Mucosa of rectum (tissue), 2 donors: ENCODE measurements around the gene DBNL.

Source experiments
- H3K27ac ChIP-seq, 2 donors: one replicate each; pipeline ENCODE4 v1.7.0; 2013; ENCODE audit warnings: inconsistent platforms in 2 of 2, low read depth in 2 of 2, low read length in 2 of 2
- H3K27me3 ChIP-seq, 2 donors: one replicate each; pipeline ENCODE4 v1.7.0; 2013; ENCODE audit warnings: low read length in 2 of 2; ENCODE audit not compliant: control insufficient read depth in 2 of 2, insufficient read depth in 2 of 2
- H3K36me3 ChIP-seq, 2 donors: one replicate each; pipeline ENCODE4 v1.7.0; 2013; ENCODE audit warnings: low read length in 2 of 2; ENCODE audit not compliant: control insufficient read depth in 2 of 2, insufficient read depth in 2 of 2
- H3K4me1 ChIP-seq, 2 donors: one replicate each; pipeline ENCODE4 v1.7.0; 2013; ENCODE audit warnings: low read length in 2 of 2, mild to moderate bottlenecking in 1 of 2; ENCODE audit not compliant: control insufficient read depth in 2 of 2, insufficient read depth in 2 of 2
- H3K4me3 ChIP-seq, 2 donors: one replicate each; pipeline ENCODE4 v1.7.0; 2013; ENCODE audit warnings: low read length in 2 of 2
- H3K9ac ChIP-seq, 2 donors: one replicate each; pipeline ENCODE4 v1.7.0; 2013; ENCODE audit warnings: low read length in 2 of 2, low read depth in 1 of 2, mild to moderate bottlenecking in 1 of 2
- H3K9me3 ChIP-seq, 2 donors: one replicate each; pipeline ENCODE4 v1.7.0; 2013; ENCODE audit warnings: low read length in 2 of 2; ENCODE audit not compliant: control insufficient read depth in 2 of 2
- donor health status: healthy.
- donor health status: Normal muscosa, but diverticular disease.

The DBNL gene

DNA sequence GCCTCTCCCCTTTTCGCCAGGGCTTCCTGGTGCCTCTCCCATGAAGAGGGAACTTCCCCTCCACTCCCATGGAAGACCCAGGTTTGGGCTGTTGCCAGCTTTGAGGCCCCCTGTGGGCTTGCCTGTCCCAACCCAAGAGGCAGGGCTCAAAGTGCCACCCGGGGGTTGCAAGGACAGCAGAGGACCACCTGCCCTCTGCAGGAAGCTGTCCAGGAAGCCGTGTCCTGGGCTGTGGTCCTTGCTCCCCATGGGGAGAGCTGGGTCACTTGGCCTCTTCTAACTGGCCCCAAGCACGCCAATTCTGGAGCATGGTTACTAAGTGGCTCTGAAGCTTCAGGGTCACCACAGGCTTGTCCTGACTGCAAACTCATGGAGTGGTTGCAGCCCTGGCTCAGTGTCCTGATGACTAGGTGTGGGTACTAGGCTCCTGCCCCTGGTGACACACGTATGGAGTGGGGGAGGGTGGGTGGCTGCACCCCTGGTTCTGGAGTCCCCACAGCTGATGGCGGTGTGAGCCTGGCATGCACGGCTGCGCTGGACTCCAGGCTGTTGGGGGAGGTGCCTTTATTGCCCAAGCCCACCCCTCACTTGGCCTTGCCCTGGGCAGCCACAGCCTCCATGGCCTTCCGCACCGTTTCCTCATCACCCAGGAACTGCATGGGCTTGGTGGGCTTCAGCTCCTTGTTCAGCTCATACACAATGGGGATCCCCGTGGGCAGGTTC is 17.8 kb downstream of the DBNL start:
- H3K4me3 ChIP-seq: no peak overlapping the region
- peaks cover 0 to 2% of the 10 kb centered on the region in 2 donors for H3K27me3 ChIP-seq
- H3K36me3 ChIP-seq: peaks cover 41 to 46% of the 10 kb centered on the region in 2 donors
- peaks cover 3 to 8% of the 10 kb centered on the region in 2 donors for H3K4me1 ChIP-seq
- H3K9me3 ChIP-seq: no peaks in the 10 kb centered on the region
- H3K9ac ChIP-seq: no peak overlapping the region
- no peak overlapping the region for H3K27ac ChIP-seq

DNA sequence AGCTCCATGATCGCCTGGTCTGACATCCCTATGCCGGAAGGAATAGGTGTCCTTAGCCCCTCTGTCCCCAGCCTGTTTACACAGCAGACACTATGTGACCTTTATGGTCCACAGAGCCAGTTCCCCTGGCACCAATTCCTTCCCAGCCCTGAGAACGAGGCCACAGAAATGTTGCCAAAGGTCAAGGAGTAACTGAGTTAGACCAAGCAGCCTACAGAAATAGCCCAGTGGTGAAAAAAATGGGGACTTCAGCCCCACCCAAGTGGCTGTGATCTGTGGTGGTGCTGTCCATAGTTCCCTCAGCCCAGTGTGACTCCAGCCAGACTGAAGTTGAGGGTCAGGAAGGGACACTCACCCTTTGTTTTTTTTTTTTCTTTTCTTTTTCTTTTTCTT is 18.4 kb downstream of the DBNL start:
- peaks cover 35 to 40% of the 10 kb centered on the region in 2 donors for H3K36me3 ChIP-seq
- peaks cover 3 to 8% of the 10 kb centered on the region in 2 donors for H3K4me1 ChIP-seq
- no peak overlapping the region for H3K27ac ChIP-seq
- H3K9me3 ChIP-seq: no peaks in the 10 kb centered on the region
- H3K27me3 ChIP-seq: peaks cover 0 to 2% of the 10 kb centered on the region in 2 donors
- no peak overlapping the region for H3K4me3 ChIP-seq
- no peak overlapping the region for H3K9ac ChIP-seq

DNA sequence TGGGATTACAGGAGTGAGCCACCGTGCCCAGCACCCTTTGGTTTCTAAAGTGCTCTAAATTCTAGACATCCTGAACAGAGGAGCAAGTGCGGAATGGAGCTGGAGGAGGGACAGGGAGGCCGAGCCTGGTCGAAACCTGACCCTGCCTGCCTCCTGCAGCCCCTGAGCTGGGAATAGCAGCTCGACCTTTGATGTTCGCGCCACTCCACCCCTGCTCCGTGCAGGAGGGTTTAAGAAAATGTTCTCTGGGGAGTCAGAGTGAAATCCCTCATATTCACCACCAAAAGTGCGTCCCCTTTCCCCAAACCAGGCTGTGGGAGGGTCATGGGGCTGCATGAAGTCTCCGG is 19.0 kb downstream of the DBNL start:
- Histone ChIP-seq H3K27ac (no peak overlapping the region), H3K9ac (no peak overlapping the region)

DNA sequence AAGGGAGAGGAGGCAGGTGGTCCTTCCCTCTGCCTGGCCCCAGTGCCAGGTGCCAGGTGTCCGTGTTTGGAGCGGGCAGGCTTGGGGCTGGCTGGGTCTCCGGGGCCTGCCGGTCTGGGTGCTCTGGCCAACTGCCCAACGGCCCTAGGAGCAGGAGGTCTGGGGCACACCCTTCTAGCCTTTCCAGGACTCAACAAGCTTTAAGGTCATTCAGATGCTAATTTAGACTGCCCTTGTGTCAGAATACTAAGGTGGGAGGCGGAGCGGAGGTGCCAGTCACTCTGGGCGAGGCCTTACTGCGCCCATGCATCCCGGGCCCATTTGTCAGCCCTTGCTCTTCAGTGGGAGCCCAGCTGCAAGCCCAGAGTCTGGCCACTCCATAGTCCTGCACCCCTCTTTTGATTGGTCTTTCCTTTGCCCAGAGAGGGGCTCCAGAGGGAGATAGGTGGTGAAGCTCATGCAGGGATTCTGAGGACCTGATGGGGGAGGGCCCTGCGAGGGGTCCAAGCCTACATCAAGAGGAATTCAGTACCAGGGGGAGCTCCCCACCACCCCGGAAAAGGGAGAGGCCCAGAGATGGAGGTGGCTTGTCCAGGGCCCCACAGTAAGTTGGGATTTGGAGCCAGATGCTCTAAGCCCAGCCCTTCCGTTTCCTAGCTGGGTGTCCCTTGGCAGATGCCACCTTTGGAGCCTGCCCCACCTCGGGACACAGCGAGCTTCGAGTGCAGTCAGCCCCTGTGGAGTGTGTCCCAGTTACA is 19.6 kb downstream of the DBNL start:
- Histone ChIP-seq H3K9me3 (no peaks in the 10 kb centered on the region), H3K4me1 (peaks cover 3 to 8% of the 10 kb centered on the region in 2 donors), H3K27ac (no peak overlapping the region), H3K36me3 (peaks cover 24 to 30% of the 10 kb centered on the region in 2 donors), H3K9ac (no peak overlapping the region), H3K27me3 (peaks cover 0 to 2% of the 10 kb centered on the region in 2 donors), H3K4me3 (no peak overlapping the region)

More for the DNA sequence above, 19.0 kb downstream of the DBNL start:
- H3K4me1 ChIP-seq: peaks cover 3 to 8% of the 10 kb centered on the region in 2 donors
- no peaks in the 10 kb centered on the region for H3K9me3 ChIP-seq
- peaks cover 0 to 2% of the 10 kb centered on the region in 2 donors for H3K27me3 ChIP-seq
- peaks cover 29 to 34% of the 10 kb centered on the region in 2 donors for H3K36me3 ChIP-seq
- H3K4me3 ChIP-seq: no peak overlapping the region

DNA sequence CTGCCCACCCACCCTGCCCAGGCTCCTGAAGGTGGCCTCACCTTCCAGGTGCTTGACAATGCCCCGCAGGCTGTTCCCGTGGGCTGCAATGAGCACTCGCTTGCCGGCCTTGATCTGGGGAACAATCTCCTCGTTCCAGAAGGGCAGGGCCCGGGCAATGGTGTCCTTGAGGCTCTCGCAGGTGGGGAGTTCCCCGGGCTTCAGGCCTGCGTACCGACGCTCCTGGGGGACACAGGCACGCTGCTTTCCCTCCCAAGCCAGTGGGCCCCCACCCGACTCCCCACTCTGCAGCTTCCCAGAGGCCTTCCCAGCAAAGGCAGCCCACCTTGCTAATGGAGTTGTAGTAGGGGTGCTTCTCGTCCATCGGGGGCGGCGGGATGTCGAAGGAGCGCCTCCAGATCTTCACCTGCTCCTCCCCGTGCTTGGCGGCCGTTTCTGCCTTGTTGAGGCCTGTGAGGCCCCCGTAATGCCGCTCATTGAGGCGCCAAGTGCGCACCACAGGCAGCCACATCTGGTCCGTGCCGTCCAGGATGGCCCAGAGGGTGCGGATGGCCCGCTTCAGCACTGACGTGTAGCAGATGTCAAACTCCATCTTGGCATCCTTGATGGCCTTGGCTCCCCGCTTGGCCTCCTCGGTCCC is 20.4 kb downstream of the DBNL start:
- H3K4me1 ChIP-seq: peaks cover 3 to 8% of the 10 kb centered on the region in 2 donors
- no peaks in the 10 kb centered on the region for H3K9me3 ChIP-seq
- H3K9ac ChIP-seq: no peak overlapping the region
- peaks cover 0 to 2% of the 10 kb centered on the region in 2 donors for H3K27me3 ChIP-seq
- no peak overlapping the region for H3K27ac ChIP-seq
- peak overlapping the region in 1 of 2 donors; percentile 4 for H3K4me3 ChIP-seq
- peaks cover 16 to 21% of the 10 kb centered on the region in 2 donors for H3K36me3 ChIP-seq

DNA sequence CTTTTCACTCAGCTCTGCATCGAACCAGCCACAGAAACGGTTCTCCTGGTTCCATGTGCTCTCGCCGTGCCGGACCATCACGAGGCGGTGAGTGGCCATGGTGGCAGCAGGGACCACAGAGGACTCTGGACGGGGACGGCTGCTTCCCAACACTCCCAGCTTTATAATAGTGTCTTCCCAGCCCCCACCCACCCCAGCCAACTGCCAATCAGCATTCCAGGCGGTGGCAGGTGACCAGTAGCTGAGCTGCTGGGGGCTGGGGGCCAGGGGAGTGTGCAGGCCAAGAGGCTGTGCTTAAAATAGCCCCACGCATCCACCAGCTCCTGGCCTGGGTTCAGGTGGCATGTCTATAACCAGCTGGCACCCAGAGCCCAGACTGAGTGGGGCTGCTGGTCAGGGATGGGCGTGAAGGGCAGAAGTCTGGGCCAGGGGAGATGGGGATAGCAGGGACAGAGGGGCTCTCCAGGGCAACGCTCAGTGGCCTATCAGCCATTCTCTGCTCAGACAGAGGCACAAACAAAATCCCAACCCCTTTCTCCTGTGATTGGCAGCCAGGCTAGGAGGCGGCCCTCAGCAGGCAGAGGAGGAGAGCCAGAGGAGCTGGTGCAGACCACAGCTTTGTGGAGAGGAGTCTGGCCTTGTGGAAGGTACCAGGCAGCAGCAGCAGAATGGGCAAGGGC is 21.1 kb downstream of the DBNL start, which contains the start of gene PGAM2:
Gene PGAM2 (minus strand): TSS at position 137 of the 680 bp plus-strand sequence. CDS start 38 bp downstream, at position 99.
- peaks cover 0 to 2% of the 10 kb centered on the region in 2 donors for H3K27me3 ChIP-seq
- H3K36me3 ChIP-seq: peaks cover 9 to 15% of the 10 kb centered on the region in 2 donors
- H3K9me3 ChIP-seq: no peaks in the 10 kb centered on the region
- no peak within 1 kb of the TSS for H3K27ac ChIP-seq
- H3K9ac ChIP-seq: no peak within 1 kb of the TSS
- peak within 1 kb of the TSS in 1 of 2 donors; percentile 4 for H3K4me3 ChIP-seq
- peaks cover 3 to 8% of the 10 kb centered on the region in 2 donors for H3K4me1 ChIP-seq

DNA sequence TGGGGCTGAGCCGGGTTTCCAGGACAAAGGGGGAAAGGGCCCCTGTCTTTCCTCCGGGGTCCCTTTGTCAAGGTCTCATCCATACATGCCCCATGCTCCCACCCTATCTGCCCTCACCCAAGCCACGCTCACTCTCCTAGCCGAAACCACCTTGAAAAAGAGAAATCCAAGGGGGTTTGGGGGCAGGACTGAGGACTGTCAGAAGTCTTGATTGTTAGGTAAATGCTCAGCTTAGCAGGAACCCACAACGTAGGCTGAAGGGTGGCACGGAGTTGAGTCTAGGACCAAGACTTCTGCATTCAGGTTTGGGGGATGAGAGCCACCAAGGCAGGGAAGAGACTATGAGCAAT is 21.6 kb downstream of the DBNL start:
- H3K4me3 ChIP-seq: no peak overlapping the region
- no peak overlapping the region for H3K27ac ChIP-seq
- H3K9ac ChIP-seq: no peak overlapping the region
- H3K27me3 ChIP-seq: peaks cover 0 to 2% of the 10 kb centered on the region in 2 donors
- no peaks in the 10 kb centered on the region for H3K9me3 ChIP-seq
- peaks cover 3 to 8% of the 10 kb centered on the region in 2 donors for H3K4me1 ChIP-seq
- peaks cover 4 to 10% of the 10 kb centered on the region in 2 donors for H3K36me3 ChIP-seq

DNA sequence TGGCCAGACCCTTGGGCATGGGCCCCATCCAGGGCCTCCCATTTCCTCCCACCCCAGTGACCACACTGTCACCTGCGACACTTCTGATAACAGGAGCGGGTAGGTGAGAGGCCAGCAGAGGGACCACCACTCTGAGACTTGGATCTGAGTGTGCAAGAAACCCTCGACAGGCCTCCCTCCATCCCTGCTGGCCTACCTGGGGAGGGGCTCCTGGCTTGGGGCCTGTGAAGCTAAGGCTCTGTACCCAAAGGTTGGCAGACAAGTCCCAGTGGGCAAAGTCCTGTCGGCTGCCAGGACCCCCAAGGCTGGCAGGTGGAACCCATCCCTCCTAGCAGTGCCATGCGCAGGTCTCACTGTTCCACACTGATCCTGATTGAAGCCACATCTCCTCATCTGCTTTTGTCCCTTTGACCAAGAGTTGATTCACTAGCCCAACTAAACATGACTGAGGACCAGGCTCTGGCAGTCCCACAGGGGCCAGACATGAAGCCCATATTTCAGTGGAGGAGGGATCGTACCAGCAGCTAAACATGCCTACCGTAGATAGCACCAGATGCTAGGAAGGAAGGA is 22.1 kb downstream of the DBNL start:
- Histone ChIP-seq H3K9ac (no peak overlapping the region), H3K9me3 (no peaks in the 10 kb centered on the region), H3K27ac (no peak overlapping the region), H3K27me3 (peaks cover 0 to 2% of the 10 kb centered on the region in 2 donors), H3K4me3 (no peak overlapping the region), H3K36me3 (peaks cover 0 to 5% of the 10 kb centered on the region in 2 donors), H3K4me1 (peaks cover 8% of the 10 kb centered on the region in 2 donors)

DNA sequence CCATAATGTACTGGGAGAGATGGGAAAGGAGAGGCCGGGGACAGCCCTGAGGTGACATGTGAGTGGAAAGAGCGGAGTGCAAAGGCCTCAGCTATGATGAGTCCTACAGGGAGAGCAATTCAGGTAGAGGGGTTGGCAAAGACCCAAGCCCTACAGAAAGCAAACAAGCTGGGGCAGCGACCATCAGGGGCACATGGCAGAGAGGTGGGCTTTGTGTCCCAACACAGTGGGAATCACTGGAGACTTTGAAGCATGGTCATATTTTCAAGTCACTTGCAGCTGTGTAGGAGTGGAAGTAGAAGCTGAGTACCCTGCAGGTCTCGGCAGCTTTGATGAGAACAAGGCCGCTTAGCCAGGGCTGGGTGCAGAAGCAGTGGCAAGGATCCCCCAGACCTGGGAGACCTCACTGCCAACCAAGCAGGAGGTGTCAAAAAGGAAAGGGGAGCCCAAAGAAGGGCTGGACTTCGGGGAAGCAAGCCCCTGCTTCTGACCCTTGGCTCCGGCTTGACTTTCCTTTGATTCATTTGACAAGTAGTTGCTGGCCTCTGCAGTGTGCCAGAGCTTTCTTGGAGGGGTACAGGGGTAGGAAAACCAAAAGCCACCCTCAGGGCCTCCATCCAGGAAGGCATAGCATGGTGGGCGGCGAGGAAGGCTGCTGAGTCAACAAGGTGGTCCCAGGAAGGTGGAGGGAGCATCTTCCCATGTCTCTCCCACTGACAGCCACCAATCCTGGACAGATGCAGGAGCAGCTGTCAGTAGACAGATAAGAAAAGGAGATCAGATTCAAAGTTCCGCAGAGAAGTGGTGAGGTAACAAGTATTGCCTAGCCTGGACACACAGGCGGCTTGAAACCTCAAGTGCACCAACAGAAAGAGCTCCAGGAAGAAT is 22.8 kb downstream of the DBNL start:
- peaks cover 12 to 15% of the 10 kb centered on the region in 2 donors for H3K4me1 ChIP-seq
- no peaks in the 10 kb centered on the region for H3K36me3 ChIP-seq
- H3K27ac ChIP-seq: no peak overlapping the region
- H3K4me3 ChIP-seq: no peak overlapping the region
- no peaks in the 10 kb centered on the region for H3K9me3 ChIP-seq
- no peak overlapping the region for H3K9ac ChIP-seq
- H3K27me3 ChIP-seq: peaks cover 0 to 2% of the 10 kb centered on the region in 2 donors
